H9 (cell line): ENCODE data around the gene MED13L. TPM values are rescaled to one million over a fixed set of nuclear protein-coding genes. Genes with fewer than 3 reads are reported as not detected.

ENCODE experiments used
- DNase-seq: peaks from one replicate; pipeline ENCODE4 v3.0.0-alpha.2; 2017
- H2AFZ ChIP-seq: one replicate; pipeline ENCODE4 v1.6.1; 2013; ENCODE audit warnings: mild to moderate bottlenecking, low read length, control low read depth, moderate library complexity
- H2AK5ac ChIP-seq: 2 replicates; pipeline ENCODE4 v1.6.1; 2013; ENCODE audit warnings: low read length, control low read depth, mixed read lengths; ENCODE audit not compliant: insufficient read length
- H2BK120ac ChIP-seq: one replicate; pipeline ENCODE4 v1.6.1; 2013; ENCODE audit warnings: low read depth, mild to moderate bottlenecking, low read length, control low read depth, inconsistent platforms; ENCODE audit not compliant: poor library complexity, severe bottlenecking
- H2BK12ac ChIP-seq: 2 replicates; pipeline ENCODE4 v1.6.1; 2013; ENCODE audit warnings: low read length, control low read depth, mixed read lengths, low read depth; ENCODE audit not compliant: insufficient read length
- H2BK15ac ChIP-seq: 2 replicates; pipeline ENCODE4 v1.6.1; 2013; ENCODE audit warnings: low read depth, low read length, control low read depth
- H2BK20ac ChIP-seq: one replicate; pipeline ENCODE4 v1.6.1; 2013; ENCODE audit warnings: low read depth, mild to moderate bottlenecking, low read length, control low read depth, inconsistent platforms; ENCODE audit not compliant: poor library complexity, severe bottlenecking
- H2BK5ac ChIP-seq: 2 replicates; pipeline ENCODE4 v1.6.1; 2013; ENCODE audit warnings: low read length, control low read depth, mixed read lengths; ENCODE audit not compliant: insufficient read length
- H3K14ac ChIP-seq: 2 replicates; pipeline ENCODE4 v1.6.1; 2013; ENCODE audit warnings: low read length, control low read depth; ENCODE audit not compliant: insufficient read depth
- H3K18ac ChIP-seq: 2 replicates; pipeline ENCODE4 v1.6.1; 2013; ENCODE audit warnings: low read depth, mild to moderate bottlenecking, mixed read lengths, low read length, control low read depth; ENCODE audit not compliant: insufficient read length
- H3K23ac ChIP-seq: 2 replicates; pipeline ENCODE4 v1.6.1; 2013; ENCODE audit warnings: low read length, control low read depth, mixed read lengths, low read depth; ENCODE audit not compliant: insufficient read length
- H3K23me2 ChIP-seq: 2 replicates; pipeline ENCODE4 v1.6.1; 2013; ENCODE audit warnings: low read depth, mild to moderate bottlenecking, mixed read lengths, low read length, control low read depth; ENCODE audit not compliant: insufficient read length, poor library complexity, severe bottlenecking
- H3K27ac ChIP-seq: 2 replicates; pipeline ENCODE4 v1.5.1; 2013; ENCODE audit warnings: low read length, control low read depth, mixed read lengths, low read depth; ENCODE audit not compliant: insufficient read length
- H3K27me3 ChIP-seq: 2 replicates; pipeline ENCODE4 v1.6.1; 2013; ENCODE audit warnings: low read length, control low read depth, inconsistent platforms; ENCODE audit not compliant: insufficient read depth
- H3K4ac ChIP-seq: 2 replicates; pipeline ENCODE4 v1.6.1; 2013; ENCODE audit warnings: low read depth, mild to moderate bottlenecking, control low read depth, inconsistent platforms, low read length, moderate library complexity
- H3K4me1 ChIP-seq: 2 replicates; pipeline ENCODE4 v1.6.1; 2013; ENCODE audit warnings: low read length, control low read depth, inconsistent platforms; ENCODE audit not compliant: insufficient read depth
- H3K4me2 ChIP-seq: 2 replicates; pipeline ENCODE4 v1.6.1; 2013; ENCODE audit warnings: low read length, control low read depth, mixed read lengths; ENCODE audit not compliant: insufficient read length, insufficient read depth
- H3K56ac ChIP-seq: 2 replicates; pipeline ENCODE4 v1.6.1; 2013; ENCODE audit warnings: low read depth, mild to moderate bottlenecking, mixed read lengths, low read length, control low read depth; ENCODE audit not compliant: insufficient read length
- H3K79me1 ChIP-seq: 2 replicates; pipeline ENCODE4 v1.6.1; 2013; ENCODE audit warnings: low read depth, mild to moderate bottlenecking, moderate library complexity, low read length, control low read depth, inconsistent platforms; ENCODE audit not compliant: insufficient read depth, poor library complexity, severe bottlenecking
- H3K79me2 ChIP-seq: 2 replicates; pipeline ENCODE4 v1.6.1; 2013; ENCODE audit warnings: low read length, control low read depth, inconsistent platforms; ENCODE audit not compliant: insufficient read depth
- H3K9ac ChIP-seq: 2 replicates; pipeline ENCODE4 v1.6.1; 2013; ENCODE audit warnings: low read length, control low read depth, mixed read lengths; ENCODE audit not compliant: insufficient read length; ENCODE audit errors: extremely low read depth
- H3K9me3 ChIP-seq: one replicate; pipeline ENCODE4 v1.6.1; 2013; ENCODE audit warnings: low read depth, low read length, inconsistent platforms; ENCODE audit not compliant: control insufficient read depth
- H3T11ph ChIP-seq: one replicate; pipeline ENCODE4 v1.6.1; 2013; ENCODE audit warnings: mild to moderate bottlenecking, low read length, control low read depth, inconsistent platforms
- H4K20me1 ChIP-seq: one replicate; pipeline ENCODE4 v1.6.1; 2013; ENCODE audit not compliant: control insufficient read depth, insufficient read length, insufficient read depth
- H4K5ac ChIP-seq: 2 replicates; pipeline ENCODE4 v1.6.1; 2013; ENCODE audit warnings: low read depth, mild to moderate bottlenecking, mixed read lengths, low read length, control low read depth; ENCODE audit not compliant: insufficient read length
- H4K8ac ChIP-seq: replicated peaks from 2 replicates; pipeline ENCODE4 v1.6.1; 2013; ENCODE audit warnings: low read length, control low read depth, mixed read lengths, low read depth; ENCODE audit not compliant: insufficient read length
- H4K91ac ChIP-seq: 2 replicates; pipeline ENCODE4 v1.6.1; 2013; ENCODE audit warnings: low read depth, mild to moderate bottlenecking, moderate library complexity, mixed read lengths, low read length, control low read depth; ENCODE audit not compliant: insufficient read length
- H3K27ac Mint-ChIP-seq, 3 experiments: 2 replicates in 2 of 3; 3 replicates in 1 of 3; pipeline ENCODE4 v1.8.0; 2020 to 2021; ENCODE audit warnings: mixed read lengths in 3 of 3, mild to moderate bottlenecking in 1 of 3, moderate library complexity in 1 of 3
- H3K27me3 Mint-ChIP-seq: 2 replicates; pipeline ENCODE4 v1.8.0; 2021; ENCODE audit warnings: low read depth, mild to moderate bottlenecking, moderate library complexity, mixed read lengths
- H3K36me3 Mint-ChIP-seq, 3 experiments: 2 replicates in 2 of 3; 3 replicates in 1 of 3; pipeline ENCODE4 v1.8.0; 2020 to 2021; ENCODE audit warnings: low read depth in 3 of 3, mixed read lengths in 3 of 3; ENCODE audit not compliant: insufficient read depth in 1 of 3
- H3K4me1 Mint-ChIP-seq, 2 experiments: 2 replicates each; pipeline ENCODE4 v1.8.0; 2020; ENCODE audit warnings: mixed read lengths in 2 of 2
- H3K4me3 Mint-ChIP-seq, 2 experiments: 2 replicates in 1 of 2; 3 replicates in 1 of 2; pipeline ENCODE4 v1.8.0; 2020 to 2021; ENCODE audit warnings: mild to moderate bottlenecking in 2 of 2, mixed read lengths in 2 of 2, moderate library complexity in 1 of 2
- H3K9me3 Mint-ChIP-seq, 2 experiments: 2 replicates in 1 of 2; 3 replicates in 1 of 2; pipeline ENCODE4 v1.8.0; 2020; ENCODE audit warnings: mild to moderate bottlenecking in 2 of 2, mixed read lengths in 2 of 2, moderate library complexity in 1 of 2
- CTCF ChIP-seq: fragments of 200-600 bp; sonication (generic); conservative IDR thresholded peaks from 3 replicates; pipeline ENCODE4 v1.8.0; 2021; ENCODE audit warnings: antibody characterized with exemption, mild to moderate bottlenecking
- WGBS: extraction: QIAGEN DNeasy Blood & Tissue Kit; methylation state at CpG from one replicate; pipeline ENCODE4 v1.1.7; 2013; ENCODE audit warnings: missing lambda C conversion rate, low lambda C conversion rate, mixed read lengths; ENCODE audit not compliant: insufficient read length; ENCODE audit errors: extremely low coverage; 5-methylcytosine and 5-hydroxymethylcytosine counted together
- total RNA-seq: library from RNA; stranded (reverse); gene quantifications from 2 replicates; pipeline ENCODE4 v1.2.1, GENCODE V29; 2021

Gene MED13L
- total RNA-seq, 1 experiment from 2014 or later = 52.4 TPM

GRCh38 chr12:116324654-116325335 lies 47.3 kb upstream of the MED13L start:
- Histone ChIP-seq H3T11ph (no peak overlapping the region), H3K27me3 (no peaks in the 10 kb centered on the region), H3K79me2 (no peaks in the 10 kb centered on the region), H4K8ac (no peak overlapping the region), H2BK5ac (no peak overlapping the region), H4K91ac (no peak overlapping the region), H3K56ac (no peak overlapping the region), H2BK15ac (no peak overlapping the region), H3K23me2 (no peaks in the 10 kb centered on the region), H4K5ac (no peak overlapping the region), H2AK5ac (no peak overlapping the region), H3K9ac (no peak overlapping the region), H3K4me2 (no peak overlapping the region), H2BK20ac (no peak overlapping the region), H3K27ac (no peak overlapping the region), H2AFZ (no peak overlapping the region), H3K79me1 (no peaks in the 10 kb centered on the region), H3K18ac (no peak overlapping the region), H2BK120ac (no peak overlapping the region), H2BK12ac (no peak overlapping the region), H3K4me1 (no peaks in the 10 kb centered on the region), H3K14ac (no peak overlapping the region), H3K4ac (no peak overlapping the region), H3K23ac (no peak overlapping the region), H4K20me1 (no peaks in the 10 kb centered on the region), H3K9me3 (no peaks in the 10 kb centered on the region)
- no peak for DNase-seq
- Mint-ChIP-seq H3K4me1 (no peaks in the 10 kb centered on the region), H3K36me3 (no peaks in the 10 kb centered on the region), H3K4me3 (no peak overlapping the region), H3K9me3 (peaks cover 0 to 2% of the 10 kb centered on the region in 2 experiments; a peak in 1 of 5 replicates), H3K27me3 (peaks cover 6% of the 10 kb centered on the region), H3K27ac (no peak overlapping the region)
- TF ChIP-seq CTCF = no peak
- no CpG with 5 or more reads among the region's 4 CpGs for WGBS
